CD4-positive, alpha-beta T cell treated with Interleukin-12 subunit alpha and Interleukin-12 subunit beta, for 1 hour (primary cell): ENCODE results near the gene LGR6.
A peak's percentile ranks its signal among the peaks of the same experiment; 100 is the strongest.
"Not testable (repeated sequence)": the region's sequence is repeated elsewhere in the genome, so short reads cannot be mapped to it uniquely, and the experiment has no call there.

Experiments
- DNase-seq: peaks from one replicate; pipeline ENCODE4 v3.0.0-alpha.2; 2020

Gene LGR6

DNA sequence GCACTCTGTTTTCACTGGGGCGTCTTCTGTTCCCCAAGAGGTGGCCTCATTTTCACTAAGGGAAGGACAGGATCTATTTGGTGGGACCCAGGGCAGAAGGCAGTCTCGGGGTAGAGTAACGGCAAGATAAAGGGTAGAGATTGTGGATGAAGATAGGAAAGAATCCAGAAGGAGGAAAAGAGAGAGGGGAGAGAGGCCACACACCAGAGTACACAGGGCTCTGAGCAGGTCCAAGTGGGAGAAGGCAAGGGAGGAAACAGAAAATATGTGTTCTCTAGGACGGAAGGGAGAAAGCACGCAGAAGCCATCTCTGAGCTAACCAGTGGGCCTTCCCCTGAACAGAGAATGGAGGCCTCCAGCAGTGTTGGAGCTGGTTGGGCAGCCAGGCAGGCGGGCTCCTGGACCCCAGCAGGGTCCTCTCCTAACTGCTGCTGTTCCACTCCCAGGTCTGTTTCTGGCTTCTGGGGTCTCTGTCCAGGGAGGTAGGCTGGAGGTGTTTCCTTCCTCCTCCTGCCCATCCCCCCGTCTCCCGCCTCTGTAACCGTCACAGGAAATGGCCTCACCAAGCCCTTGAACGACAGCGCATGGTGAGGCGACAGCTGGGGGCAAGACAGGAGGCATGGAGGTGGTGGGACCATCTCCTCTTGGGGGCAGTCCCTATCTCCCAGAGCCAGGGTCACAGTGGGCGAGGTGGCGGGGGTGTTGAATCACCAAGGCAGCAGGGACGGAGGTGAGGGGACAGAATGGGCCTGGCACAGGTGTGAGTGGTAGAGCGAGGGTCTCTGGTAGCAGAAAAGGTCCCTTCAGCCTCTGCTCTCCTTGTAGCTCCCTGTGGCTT is 33.8 kb upstream of the LGR6 start:
- DNase-seq: peak; percentile 64

DNA sequence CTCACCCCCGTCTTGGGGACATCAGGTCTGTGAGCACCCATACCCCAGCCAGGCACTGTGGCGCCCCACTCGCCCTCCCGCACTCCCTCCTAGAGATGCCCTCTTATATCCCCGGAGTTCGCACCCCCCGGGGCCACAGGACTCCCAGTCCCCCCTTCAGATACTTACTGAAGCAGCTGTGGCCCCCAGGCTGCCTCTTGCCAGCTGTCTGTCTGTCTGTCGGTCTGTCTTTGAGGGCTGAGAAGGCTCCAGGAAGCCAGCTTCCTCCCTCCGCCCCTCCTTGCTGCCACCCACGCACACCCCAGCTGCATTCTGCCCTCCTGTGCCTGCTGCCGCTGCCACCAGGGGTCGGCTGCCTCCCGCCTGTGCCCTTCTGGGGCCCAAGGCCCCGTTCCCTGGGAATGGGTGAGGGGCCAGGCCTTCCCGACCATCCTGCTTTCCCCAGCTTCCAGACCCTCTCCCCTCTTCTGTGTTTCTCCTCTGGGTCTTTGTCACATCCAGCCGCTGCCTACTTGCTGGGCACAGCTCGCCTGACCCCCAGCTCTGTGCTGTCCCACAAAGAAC is 33.1 kb upstream of the LGR6 start, which contains the start of gene PTPN7:
Gene PTPN7, minus strand, starts transcription at position 226 of the 564 bp plus-strand sequence. CDS start 1,200 bp downstream, outside the sequence.
- DNase-seq: peak; percentile 82

DNA sequence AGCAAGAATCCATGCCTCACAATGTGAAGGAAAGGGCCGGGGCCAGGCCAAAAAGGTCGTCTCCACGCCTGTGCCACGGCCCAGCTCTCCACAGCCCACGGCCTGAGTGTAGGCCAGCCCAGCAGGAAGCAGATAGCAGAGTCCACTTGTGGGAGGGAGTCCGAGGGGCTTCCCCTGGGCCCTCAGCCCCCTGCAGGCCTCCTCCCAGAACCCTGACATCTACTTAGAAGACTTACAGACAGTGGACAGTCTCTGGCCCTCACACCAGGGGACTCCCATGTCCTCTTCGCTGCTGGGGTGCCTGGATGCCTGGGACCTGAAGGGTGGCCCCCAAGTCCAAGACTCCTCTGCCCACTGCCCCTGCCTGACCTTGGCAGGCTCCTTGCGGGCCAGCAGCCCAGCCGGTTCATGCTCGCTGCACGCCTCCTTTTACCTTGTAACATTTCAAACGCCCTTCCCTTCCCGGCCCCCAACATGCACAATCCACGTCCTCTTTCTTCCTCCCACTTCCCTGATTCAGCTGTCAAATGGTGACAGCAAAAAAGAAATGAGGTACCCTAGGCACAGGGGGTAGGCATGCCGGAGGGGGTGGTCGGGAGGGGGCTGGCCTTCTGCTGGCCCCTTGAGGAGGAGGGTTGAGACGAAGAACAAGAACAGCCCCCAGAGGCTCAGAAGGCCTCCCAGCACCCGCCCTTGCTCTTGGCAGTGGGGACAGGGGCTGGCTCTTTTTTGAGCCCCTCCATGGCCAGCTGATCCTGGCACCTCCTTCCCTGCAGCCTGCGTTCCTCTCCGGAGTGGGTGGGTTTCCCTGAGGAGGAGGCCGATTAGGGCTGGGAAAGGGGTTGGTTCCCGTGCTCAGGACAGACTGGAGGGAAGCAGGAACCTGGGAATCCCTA is 32.2 kb upstream of the LGR6 start:
- DNase-seq: no peak

DNA sequence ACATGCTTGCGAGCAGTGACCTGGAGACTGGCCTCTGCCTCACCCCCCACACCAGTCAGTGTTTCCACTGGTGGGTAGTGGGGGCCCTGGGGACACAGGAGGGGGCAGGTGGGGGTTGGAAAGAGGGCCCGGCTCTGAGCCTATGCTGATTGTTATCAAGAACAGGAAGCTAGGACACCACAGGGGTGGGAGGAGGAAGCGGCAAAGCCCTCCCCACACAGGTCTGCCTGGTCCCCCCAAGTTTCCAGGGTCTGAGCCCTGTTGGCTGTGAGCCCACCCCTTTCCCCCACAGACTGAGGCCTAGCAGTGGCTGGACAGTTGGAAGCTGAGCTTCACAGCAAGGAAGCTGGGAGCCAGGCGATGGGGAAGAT is 31.6 kb upstream of the LGR6 start:
- DNase-seq: peak; percentile 60

DNA sequence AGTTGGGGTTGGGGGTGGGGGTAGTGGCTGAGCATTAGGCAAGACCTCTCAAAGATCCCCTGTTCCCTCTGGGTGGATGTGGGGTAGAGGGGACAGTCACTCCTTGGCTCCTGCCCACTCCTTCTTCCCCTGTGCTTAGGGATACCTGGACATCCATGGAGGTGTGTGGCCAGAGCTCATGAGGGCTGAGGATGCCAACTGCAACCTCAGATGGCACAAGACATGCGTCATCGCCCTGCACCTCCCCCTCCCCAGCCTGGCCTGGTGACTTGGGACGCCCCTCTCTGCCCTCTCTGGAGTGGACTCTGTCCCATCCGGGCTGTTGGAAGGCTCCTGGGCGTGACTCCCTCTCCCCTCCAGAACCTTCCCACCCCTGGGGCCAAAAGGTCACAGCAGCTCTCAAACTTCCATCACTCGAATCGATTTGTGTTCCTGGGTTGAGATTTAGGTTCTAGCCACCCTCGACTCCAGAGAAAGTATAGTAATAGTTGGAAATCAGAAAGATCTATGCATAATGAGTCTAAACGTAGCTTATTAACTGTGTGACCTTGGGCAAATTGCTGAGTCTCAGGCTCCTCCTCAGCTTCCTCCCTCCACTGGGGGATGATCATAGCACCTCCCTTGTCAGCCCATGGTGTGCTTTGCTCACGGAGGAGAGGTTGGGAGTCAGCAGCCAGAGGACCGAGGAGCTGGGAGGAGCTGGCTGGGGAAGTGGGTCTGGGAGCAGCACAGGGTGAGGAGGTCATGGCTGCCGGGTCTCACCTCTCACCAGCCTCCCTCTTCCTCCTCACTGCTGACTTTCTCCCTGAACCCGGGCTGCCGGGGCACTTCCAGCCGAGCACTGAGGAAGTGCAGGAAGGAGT is 30.9 kb upstream of the LGR6 start:
- DNase-seq: peak; percentile 41

DNA sequence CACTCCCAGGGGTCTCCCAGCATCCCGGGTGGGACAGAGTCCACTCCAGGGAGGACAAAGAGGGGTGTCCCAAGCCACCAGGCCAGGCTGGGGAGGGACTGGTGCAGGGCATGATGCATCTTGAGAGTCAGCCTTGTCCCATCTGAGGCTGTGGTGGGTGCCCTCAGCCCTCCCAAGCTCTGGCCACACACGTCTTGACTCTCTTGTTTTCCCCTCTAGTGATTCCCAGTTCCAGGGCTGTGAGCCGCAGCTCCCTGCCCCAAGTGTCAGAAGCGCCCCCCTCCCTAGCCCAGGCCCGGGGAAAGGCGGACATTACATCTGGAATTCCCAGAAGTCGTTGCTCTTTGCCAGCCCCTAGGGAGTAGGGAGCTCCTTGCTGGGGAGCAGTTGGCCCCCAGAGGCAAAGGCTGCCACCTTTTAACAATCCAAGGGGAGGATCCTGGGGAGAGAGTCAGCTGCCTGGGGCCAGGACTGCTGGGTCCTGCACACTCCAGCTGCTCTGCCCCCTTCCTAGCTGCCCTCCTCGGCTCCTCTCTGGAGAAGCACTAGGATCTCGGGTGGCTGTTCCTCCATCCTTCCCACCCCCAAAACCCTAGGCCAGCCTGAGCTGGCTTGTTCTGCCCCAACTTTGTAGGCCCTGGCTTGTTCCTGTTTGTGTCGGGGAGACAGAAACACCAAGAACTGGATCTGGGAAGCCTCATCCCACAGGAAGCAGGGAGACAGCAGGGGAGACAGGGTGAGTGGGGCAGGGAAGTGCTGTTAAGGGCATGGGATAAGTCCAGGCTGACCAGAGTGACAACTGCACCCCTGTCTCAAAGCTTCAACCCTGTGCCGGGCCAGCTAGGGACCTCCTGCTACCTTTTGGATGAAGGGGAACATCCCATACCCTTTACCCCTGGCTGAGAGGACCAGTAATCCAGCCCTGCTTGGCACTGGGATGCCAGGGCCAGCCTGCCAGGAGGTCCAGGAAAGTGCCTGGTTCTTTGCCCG is 30.0 kb upstream of the LGR6 start:
- no peak for DNase-seq

DNA sequence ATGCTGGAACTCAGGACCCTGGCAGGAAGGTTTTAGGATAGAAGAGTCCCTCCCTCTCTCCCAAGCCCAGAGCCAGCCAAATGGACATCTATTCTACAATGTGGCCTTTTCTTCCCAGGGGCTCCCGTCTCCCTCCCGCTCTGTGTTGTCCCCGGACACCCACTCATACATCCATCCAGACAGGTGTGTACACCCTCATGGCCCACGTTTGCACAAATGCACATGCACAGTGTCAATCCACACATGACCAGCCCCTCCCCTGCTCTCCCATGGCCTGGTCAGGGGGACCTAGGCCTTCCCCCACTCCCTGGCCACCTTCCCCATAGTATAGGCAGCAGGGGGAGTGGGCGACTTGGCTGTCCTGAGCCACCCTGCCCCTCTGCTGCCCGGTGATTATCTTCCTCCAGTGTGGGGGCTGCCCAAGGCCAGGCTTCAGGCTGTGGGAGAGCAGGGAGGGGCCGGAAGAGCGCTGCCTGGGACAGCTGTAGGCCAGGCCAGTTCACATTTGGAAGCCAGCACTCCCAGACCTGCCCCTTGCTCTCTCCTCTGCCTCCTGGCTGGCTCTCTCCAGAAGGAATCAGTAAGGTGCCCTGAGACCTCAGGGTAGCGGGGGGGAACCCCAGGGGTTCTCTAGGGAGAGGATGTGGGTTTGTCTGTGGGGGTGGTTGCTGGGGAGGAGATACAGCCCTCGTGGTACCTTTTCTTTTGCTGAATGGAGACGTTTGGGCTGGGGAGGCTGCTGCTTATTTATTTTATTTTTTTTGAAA is 29.1 kb upstream of the LGR6 start:
- DNase-seq: peak; percentile 83

DNA sequence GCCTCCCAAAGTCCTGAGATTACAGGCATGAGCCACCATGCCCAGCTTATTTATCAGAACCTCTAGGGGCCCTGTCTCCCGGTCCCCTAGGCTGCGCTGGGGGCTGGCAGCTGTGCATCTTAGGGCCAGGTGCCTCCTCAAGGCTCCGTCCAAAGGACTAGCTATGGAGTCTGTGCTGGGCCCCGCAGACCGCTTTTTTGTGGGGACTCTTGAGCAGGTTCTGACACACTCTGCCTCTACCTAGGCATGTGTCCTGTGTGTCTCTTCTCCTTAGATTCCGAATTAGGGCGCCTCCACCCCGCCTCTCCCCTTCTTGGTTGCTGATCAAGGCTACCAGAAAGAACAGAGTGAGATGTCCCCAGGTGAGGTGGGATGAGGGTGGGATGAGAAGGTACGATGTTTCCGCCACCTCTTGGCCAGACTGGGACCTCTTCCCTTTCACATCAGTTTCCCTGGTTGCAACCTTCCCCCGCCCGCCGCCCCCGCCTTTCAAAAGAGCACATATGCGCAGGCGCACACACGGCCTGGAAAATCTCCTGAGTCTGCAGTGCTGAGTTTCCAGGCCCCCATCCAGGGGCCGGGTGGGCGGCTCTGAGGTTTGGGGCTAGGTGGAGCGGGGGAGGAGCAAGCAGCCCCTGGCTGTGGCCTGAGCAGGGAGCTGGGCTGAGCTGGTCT is 28.2 kb upstream of the LGR6 start:
- DNase-seq: no peak

DNA sequence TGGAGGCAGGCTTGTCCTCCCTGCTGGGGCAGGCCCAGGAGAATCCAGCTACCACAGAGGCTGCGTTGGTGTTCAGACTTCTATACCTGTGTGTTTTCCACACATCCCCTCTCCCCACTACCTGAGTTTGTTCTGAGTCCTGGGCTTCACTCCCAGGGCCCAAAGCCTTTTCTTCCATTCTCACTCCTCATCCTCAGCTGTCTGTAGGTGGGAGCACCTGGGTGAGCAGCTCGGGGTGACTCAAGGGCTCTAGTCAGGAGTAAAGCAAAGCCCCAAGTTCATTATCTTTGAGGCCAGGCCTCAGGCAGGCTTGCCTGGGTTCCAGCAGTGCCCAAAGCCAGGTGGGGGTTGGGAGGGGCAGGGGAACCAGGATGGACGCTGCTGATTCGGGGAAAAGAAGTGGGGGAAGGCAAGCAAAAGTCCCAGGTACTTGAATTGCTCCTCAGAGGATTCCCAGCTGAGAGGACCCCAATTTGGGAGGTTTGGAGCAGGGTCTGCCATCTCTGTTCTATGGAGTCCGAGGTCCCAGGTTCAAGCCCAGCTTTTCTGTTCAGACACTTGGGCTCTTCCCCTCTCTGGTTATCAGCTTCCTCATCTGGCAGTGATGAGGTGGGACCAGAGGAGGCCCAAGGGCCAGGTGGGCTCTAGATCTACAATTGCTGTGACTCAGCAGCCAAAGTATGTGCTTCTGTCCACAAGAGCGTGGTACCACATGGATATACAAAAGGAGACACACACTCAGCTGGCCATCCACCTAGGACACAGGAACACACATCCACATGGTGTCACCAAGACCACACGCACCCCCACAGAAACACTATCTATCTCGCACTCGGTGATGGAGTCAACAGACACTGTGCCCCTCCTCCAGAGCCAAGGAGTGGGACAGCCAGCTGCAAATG is 27.4 kb upstream of the LGR6 start:
- no peak for DNase-seq

DNA sequence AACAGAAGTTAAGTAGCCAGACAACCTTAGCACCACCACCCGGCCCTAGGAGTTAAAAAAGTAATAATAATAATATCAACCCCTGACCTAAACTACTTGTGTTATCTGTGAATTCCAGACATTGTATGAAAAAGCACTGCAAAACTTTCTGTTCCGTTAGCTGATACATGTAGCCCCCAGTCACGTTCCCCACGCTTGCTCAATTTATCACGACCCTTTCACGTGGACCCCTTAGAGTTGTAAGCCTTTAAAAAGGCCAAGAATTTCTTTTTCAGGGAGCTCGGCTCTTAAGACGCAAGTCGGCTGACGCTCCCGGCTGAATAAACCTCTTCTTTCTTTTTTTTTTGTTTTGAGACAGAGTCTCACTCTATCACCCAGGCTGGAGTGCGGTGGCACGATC is 26.5 kb upstream of the LGR6 start:
- not testable (repeated sequence) for DNase-seq

DNA sequence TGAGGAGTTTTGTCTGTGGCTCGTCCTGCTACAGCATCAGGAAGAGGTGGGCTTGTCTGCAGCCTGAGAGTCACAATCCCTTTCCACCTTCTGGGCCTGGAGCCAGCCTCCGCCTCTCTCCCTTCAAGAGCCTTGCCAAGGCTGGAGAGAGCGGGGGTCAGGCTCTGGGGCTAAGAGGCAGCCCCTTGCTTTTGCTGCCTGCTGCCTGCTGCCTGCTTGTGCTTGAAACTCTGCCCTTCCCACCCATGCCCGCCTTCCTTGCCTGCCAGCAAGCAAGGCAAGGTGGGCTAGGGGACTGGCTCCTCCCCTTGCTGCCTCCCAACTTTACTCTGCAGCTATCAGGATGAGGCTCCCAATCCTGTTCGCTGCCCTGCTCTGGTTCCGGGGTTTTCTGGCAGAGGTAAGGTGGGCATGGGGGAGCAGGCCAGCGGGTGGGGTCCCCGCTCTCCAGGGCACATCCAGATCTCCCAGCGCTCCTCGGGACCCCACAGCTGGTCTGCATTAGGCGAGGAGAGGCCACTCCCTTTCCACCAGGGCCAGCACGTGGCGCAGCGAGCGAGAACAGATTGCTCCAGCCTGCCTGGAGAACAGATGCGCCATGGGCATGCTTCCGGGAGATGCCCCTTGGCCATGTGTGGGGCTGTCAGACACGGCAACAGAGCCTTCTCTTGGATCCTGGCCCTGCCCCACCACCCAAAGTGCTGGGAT is 25.7 kb upstream of the LGR6 start:
- DNase-seq: no peak

DNA sequence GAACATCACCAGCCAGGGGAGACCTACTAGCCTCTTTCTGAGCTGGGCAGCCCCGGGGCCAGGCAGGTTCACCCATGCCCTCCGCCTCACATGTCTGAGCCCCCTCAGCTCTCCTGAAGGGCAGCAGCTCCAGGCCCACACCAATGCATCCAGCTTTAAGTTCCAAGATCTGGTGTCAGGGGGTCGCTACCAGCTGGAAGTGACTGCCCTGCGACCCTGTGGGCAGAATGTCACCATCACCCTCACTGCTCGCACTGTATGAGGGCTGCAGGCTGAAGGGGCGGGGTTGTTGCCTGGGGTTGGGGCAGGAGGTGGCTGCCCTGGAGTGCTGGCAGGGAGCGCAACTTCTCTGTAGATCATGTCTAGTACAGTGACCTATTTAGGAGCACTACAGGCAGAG is 24.7 kb upstream of the LGR6 start:
- DNase-seq: no peak

DNA sequence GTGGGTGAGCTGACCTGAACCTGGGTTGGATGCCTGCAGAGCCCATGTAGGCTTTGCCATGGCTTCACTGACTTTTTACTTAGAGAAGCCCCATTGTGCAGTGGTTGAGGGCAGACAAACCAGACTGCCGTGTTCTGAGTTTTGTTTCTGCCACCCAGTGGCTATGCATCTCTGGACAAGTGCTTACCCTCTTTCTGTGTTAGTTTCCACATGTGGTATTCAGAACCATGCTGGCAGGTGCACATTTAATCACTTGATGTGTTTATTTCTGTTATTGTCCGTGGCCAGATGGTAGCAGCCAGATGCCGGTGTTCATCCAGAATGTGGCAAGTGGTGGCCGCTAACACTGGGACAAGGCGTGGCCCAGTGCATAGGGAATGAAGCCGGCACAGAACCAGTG is 22.9 kb upstream of the LGR6 start:
- no peak for DNase-seq

DNA sequence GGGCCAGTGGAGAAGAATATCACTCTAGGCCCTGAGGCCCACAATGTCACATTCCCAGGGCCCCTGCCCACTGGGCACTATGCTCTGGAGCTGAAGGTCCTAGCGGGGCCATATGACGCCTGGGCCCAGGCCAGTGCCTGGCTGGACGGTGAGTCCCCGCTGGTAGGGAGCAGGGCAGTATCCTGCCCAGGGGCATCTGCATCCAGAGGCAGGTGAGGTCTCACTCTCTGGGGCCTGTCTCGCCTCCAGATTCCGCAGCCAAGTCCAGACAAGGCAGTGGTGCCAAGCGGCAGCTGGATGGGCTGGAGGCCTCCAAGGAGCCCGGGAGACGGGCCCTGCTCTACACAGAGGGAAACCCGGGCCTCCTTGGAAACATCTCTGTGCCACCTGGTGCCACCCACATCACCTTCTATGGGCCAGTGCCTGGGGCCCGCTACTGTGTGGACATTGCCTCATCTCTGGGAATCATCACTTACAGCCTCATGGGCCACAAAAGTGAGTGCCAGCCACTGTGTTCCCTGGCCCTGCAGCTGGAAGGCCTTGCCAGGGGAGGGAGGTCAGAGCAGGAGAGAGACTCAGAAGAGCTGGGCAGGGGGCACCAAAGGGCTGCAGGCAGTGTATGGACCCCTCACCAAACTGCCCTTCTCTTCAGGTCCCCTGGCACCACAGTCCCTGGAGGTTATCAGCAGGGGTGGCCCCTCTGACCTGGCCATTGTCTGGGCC is 22.1 kb upstream of the LGR6 start:
- no peak for DNase-seq

DNA sequence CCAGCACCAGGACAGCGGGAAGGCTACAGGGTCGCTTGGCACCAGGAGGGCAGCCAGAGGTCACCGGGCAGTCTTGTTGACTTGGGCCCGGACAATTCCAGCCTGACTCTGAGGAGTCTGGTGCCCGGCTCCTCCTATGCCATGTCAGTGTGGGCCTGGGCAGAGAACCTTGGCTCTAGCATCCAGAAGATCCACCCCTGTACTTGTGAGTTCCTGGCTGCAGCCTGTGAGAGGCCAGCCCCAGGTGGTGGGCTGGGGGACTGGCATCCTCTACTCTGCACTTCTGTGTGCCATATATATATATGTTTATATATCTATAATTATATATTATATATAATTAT is 21.6 kb upstream of the LGR6 start:
- DNase-seq: no peak

DNA sequence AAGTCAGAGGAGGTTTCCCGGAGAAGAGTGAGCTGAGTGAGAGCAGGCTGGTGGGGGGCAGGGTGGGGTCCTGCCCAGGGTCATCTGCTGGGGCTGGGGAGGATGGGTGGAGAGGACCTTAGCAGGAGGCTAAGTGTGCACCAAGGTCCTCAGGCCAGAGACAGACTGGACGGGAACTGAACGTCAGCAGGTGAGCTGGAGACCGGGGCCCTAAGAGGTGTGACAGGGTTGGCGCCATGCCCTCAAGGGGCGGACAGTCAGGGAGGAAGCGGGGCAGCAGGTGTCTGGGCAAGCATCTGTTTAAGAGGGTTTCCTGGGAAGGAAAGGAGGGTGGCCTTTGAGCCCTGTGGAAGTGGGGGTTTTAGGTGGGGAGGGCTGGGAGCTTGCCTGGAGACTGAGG is 19.6 kb upstream of the LGR6 start:
- DNase-seq: no peak
